AG09319 (cell line): ENCODE data around the gene OR52M1.
A peak's percentile ranks its signal among the peaks of the same experiment; 100 is the strongest.

Source experiments
- DNase-seq: peaks from one replicate; pipeline ENCODE4 v3.0.0-alpha.2; 2010; ENCODE audit warnings: low read depth; ENCODE audit errors: extremely low read depth
- TF ChIP-seq, protein P1 (sequence below): IDR thresholded peaks from 2 replicates; pipeline ENCODE4 v1.5.1; 2011; ENCODE audit warnings: low read depth, mild to moderate bottlenecking, inconsistent platforms, low read length, moderate library complexity

OR52M1 gene

DNA sequence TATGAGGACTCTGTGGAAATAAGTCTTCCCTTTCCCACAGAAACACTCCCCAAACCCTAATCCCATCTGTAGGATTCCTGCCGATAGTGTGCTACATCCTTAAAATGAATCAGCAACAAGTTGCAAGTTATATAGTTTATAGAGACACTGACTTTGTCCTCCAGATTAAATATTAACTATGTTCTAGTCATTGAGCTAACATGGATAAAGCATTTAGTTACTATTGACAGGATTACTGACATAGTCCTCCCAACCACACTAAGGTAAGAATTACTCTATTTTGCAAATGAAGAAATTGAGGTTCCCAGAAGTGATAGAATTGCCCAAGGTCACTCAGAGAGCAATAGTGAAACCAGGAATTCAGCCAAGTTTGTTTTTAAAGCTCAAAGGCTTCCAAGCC lies 1.9 kb downstream of the OR52M1 start:
- no peak for DNase-seq
- TF ChIP-seq, protein P1, sequence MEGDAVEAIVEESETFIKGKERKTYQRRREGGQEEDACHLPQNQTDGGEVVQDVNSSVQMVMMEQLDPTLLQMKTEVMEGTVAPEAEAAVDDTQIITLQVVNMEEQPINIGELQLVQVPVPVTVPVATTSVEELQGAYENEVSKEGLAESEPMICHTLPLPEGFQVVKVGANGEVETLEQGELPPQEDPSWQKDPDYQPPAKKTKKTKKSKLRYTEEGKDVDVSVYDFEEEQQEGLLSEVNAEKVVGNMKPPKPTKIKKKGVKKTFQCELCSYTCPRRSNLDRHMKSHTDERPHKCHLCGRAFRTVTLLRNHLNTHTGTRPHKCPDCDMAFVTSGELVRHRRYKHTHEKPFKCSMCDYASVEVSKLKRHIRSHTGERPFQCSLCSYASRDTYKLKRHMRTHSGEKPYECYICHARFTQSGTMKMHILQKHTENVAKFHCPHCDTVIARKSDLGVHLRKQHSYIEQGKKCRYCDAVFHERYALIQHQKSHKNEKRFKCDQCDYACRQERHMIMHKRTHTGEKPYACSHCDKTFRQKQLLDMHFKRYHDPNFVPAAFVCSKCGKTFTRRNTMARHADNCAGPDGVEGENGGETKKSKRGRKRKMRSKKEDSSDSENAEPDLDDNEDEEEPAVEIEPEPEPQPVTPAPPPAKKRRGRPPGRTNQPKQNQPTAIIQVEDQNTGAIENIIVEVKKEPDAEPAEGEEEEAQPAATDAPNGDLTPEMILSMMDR: no peak

DNA sequence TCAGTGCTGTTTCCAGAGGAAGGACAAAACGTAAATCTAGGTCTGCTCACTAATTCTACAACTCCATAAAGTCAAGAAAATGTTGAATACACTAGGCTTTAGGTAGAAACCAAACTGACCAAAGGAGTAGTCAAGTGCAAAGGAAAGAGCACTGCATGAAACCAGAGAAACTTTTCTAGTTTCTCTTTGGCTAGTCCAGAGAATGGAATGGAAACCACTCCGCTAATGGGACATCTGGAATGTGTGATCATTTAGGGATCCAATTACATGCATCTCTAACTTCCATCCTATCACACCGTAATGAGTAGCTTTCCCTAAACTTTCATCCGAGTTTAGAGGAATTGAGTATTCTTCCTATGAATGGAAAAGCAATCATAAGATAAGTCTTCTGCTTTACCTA lies 2.4 kb downstream of the OR52M1 start:
- TF ChIP-seq, protein P1: no peak
- no peak for DNase-seq

DNA sequence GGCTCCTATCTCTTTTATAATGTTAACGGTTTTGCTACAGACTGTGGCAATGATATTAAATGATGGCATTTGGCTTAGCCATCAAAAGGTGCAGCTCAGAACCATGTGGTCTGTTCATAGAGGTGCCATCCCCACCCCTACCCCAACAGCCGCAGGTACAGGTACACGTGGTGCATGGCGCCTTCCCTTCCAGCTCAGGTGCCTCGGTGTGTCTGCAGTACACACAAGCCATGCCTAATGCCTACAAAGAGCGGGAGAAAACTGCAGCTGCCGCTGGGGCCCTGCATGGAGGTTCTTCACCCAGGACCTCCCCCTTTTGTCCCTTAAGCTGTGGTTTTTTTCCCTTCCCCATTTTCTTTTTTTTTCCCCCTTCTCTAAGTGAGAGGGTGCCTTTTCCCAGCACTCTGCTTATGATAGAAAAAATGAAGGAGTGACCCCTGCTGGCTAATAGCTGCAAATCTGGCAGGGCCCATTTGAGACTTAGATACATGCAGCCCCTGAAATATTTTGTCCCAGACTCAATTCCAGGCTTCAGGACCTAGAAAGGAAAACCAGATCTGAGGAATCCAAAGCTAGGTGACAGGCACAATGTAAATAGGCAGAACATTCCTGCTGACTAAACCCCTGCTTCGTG lies 6.5 kb downstream of the OR52M1 start:
- TF ChIP-seq, protein P1: peak; percentile 38
- DNase-seq: no peak

DNA sequence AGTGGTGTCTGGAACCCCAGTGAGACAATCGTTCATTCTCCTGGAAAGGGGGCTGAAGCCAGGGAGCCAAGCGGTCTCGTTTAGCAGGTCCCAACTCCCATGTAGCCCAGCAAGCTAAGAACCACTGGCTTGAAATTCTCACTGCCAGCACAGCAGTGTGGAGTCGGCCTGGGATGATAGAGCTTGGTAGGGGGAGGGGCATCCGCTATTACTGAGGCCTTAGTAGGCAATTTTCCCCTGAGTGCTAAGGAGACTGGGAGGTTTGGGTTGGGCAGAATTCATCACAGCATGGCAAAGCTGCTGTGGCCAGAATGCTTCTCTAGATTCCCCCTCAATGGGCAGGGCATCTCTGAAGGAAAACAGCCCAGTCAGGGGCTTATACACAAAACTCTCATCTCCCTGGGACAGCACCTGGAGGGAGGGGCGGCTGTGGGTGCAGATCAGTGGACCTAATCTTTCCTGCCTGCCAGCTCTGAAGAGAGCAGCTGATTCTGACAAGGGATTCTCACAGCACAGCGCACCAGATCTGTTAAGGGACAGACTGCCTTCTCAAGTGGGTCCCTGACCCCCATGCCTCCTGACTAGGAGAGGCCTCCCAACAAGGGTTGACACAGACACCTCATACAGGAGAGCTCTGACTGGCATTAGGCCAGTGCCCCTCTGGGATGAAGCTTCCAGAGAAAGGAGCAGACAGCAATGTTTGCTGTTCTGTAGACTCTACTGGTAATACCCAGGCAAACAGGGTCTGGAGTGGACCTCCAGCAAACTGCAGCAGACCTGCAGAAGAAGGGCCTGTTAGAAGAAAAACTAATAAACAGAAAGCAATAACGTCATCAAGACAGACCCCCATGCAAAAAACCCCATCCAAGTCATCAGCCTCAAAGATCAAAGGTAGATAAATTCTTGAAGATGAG lies 14.8 kb downstream of the OR52M1 start:
- TF ChIP-seq, protein P1: no peak
- no peak for DNase-seq

DNA sequence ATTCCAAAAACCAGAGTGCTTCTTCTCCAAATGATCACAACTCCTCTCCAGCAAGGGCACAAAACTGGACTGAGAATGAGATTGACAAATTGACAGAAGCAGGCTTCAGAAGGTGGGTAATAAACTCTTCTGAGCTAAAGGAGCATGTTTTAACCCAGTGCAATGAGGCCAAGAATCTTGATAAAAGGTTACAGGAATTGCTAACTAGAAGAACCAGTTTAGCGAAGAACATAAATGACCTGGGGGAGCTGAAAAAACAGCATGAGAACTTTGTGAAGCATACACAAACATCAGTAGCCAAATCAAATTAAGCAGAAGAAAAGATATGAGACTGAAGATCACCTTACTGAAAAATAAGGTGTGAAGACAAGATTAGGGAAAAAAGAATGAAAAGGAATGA lies 15.5 kb downstream of the OR52M1 start:
- TF ChIP-seq, protein P1: no peak
- DNase-seq: no peak

DNA sequence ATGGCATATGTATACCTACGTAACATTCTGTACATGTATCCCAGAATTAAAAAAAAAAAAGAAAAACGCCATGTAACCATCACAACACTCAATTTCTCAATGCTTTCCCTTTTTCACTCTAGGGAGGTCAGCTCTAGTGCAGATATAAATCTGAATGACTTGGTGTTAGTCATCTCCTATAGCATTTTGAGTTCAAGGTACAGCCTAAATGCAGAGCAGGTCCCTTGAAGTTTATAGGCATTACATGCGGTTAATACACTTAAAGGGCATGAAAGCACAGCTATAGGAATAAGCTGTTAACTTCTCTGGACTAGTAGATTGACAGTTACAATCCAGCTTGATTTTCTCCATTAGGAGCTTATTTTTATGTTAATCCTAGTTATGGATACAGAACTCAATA lies 20.4 kb downstream of the OR52M1 start:
- TF ChIP-seq, protein P1: no peak
- DNase-seq: no peak

DNA sequence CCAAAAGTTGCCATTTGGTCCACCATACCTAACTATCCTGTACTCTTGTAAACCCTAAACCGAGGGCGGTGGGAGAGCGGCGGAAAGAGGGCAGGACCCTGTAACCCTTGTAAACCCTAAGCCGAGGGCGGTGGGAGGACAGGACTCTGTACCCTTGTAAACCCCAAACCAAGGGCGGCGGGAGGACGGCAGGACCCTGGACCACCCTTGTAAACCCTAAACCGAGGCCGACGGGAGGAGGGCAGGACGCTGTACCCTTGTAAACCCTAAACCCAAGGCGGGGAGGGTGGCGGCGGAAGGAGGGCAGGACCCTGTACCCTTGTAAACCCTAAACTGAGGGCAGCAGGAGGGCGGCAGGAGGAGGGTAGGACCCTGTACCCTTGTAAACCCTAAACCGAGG lies 24.1 kb downstream of the OR52M1 start:
- no peak for DNase-seq
- TF ChIP-seq, protein P1: no peak
